ENCODE results near the gene PRSS2.

Gene PRSS2

DNA sequence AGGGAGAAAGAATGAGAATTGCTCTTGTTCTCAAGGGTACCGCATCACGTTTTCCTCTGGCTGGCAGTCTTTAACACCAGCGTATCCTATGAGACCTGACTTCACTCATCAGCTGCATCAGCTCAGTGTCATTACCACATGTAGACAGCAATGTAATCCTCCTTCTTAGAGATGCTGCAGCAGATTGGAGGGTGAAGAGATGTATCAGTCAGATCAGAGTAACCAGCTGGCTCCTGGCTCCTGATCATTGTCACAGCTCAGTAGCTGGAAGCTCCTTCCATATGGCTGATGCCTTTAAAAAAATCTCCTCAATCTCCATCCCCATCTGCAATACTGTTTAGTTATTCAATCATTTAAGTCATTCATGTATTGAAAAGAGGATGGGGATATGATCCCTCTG, 44.4 kb downstream of the PRSS2 start:
- Histone ChIP-seq H3K9me3 (ENCODE audit: control insufficient read depth, low read length) (no peaks in the 10 kb centered on the region), H3K9ac (ENCODE audit: low read length) (no peak overlapping the region)
- DNase-seq (ENCODE audit: low read depth), result no peak

DNA sequence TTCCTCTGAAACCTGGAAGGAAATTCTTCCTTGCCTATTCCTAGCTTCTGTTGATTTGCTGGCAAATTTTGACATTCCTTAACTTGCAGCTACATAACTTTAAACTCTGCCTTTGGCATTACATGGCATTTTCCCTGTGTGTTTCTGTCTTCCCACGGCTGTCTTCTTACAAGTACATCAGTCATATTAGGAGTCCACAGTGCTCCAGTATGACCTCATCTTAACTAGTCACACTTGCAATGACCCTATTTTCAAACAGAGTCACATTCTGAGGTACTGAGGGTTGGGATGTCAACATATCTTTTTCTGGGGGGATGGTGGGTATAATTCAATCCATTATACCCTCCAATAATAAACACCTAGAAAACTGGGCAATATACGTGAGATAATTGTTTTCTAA, 46.7 kb downstream of the PRSS2 start:
- Histone ChIP-seq H3K27me3 (replicated peaks; ENCODE audit: control insufficient read depth, insufficient read depth, low read length) (peaks cover 46% of the 10 kb centered on the region), H3K4me1 (ENCODE audit: control insufficient read depth, insufficient read depth, low read length) (no peaks in the 10 kb centered on the region), H3K9ac (ENCODE audit: low read length) (no peak overlapping the region), H3K4me3 (ENCODE audit: low read length) (no peak overlapping the region), H3K36me3 (ENCODE audit: control insufficient read depth, insufficient read depth, low read length, severe bottlenecking) (no peaks in the 10 kb centered on the region), H3K9me3 (ENCODE audit: control insufficient read depth, low read length) (no peaks in the 10 kb centered on the region)
- DNase-seq (ENCODE audit: low read depth), result no peak

More for the DNA sequence above, 44.4 kb downstream of the PRSS2 start:
- H3K4me3 ChIP-seq (ENCODE audit: low read length), result no peak overlapping the region
- H3K27me3 ChIP-seq (replicated peaks; ENCODE audit: control insufficient read depth, insufficient read depth, low read length), result peaks cover 35% of the 10 kb centered on the region
- H3K36me3 ChIP-seq (ENCODE audit: control insufficient read depth, insufficient read depth, low read length, severe bottlenecking), result no peaks in the 10 kb centered on the region
- H3K4me1 ChIP-seq (ENCODE audit: control insufficient read depth, insufficient read depth, low read length), result no peaks in the 10 kb centered on the region

DNA sequence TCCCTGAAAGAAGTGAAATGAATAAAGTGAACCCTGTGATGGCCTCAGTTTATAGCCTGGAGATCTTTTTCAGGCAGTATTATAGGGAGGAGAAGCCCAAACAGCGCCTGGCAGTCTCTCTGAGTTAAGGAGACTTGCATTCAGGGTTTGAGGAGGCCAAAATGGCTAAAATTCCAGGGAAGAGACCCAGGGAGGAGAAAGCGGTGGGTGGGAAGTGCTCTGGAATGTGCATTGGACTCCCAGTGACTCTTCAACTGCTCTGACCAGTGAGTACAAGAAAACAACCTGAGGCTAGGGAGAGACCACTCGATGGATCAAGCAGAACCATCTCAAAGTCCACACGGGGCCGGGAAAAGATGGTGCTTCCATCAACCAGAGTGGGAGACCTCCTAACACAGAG, 48.8 kb downstream of the PRSS2 start:
- Histone ChIP-seq H3K9me3 (ENCODE audit: control insufficient read depth, low read length) (peaks cover 8% of the 10 kb centered on the region), H3K36me3 (ENCODE audit: control insufficient read depth, insufficient read depth, low read length, severe bottlenecking) (no peaks in the 10 kb centered on the region), H3K4me3 (ENCODE audit: low read length) (no peak overlapping the region), H3K9ac (ENCODE audit: low read length) (no peak overlapping the region), H3K4me1 (ENCODE audit: control insufficient read depth, insufficient read depth, low read length) (no peaks in the 10 kb centered on the region), H3K27me3 (replicated peaks; ENCODE audit: control insufficient read depth, insufficient read depth, low read length) (peaks cover 44% of the 10 kb centered on the region)
- no peak for DNase-seq (ENCODE audit: low read depth)

DNA sequence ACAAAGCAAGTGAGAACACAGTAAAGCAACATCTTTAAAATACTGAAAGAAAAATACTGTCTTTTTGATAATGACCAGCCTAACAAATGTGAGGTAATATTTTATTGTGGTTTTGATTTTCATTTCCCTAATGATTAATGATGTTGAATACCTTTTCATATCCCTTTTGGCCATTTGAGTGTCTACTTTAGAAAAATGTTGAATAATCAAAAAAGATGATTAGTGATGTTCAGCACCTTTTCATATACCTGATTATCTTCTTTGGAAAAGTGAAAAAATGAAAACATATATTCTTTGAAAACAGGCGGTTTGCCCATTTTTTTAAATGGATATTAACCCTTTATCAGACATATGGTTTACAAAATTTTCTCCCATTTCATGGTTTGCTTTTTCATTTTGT, 51.9 kb downstream of the PRSS2 start:
- no peak overlapping the region for H3K4me3 ChIP-seq (ENCODE audit: low read length)
- peaks cover 35% of the 10 kb centered on the region for H3K27me3 ChIP-seq (replicated peaks; ENCODE audit: control insufficient read depth, insufficient read depth, low read length)
- peaks cover 10% of the 10 kb centered on the region for H3K9me3 ChIP-seq (ENCODE audit: control insufficient read depth, low read length)
- no peak for DNase-seq (ENCODE audit: low read depth)
- no peaks in the 10 kb centered on the region for H3K36me3 ChIP-seq (ENCODE audit: control insufficient read depth, insufficient read depth, low read length, severe bottlenecking)
- no peaks in the 10 kb centered on the region for H3K4me1 ChIP-seq (ENCODE audit: control insufficient read depth, insufficient read depth, low read length)
- H3K9ac ChIP-seq (ENCODE audit: low read length), result no peak overlapping the region

All from adipocyte (in vitro differentiated cells).